PC-9 (cell line): ENCODE measurements around the gene CLEC16A.

ENCODE experiments used
- CTCF ChIP-seq: fragments of 200-600 bp; sonication (generic); conservative IDR thresholded peaks from 2 replicates; pipeline ENCODE4 v1.6.1; 2017; ENCODE audit warnings: mixed run types, antibody characterized with exemption, mild to moderate bottlenecking, moderate library complexity
- EZH2 ChIP-seq: fragments of 200-600 bp; sonication (generic); IDR thresholded peaks from 2 replicates; pipeline ENCODE4 v1.8.0; 2017; ENCODE audit warnings: antibody characterized with exemption, low read depth

- TF ChIP-seq CTCF (no peak), EZH2 (no peak)
These were observed 70.7 kb downstream of the CLEC16A start for GRCh38 chr16:11015076-11015475.
